ENCODE results near the gene KANK2. TPM values are rescaled to one million over a fixed set of nuclear protein-coding genes. Genes with fewer than 3 reads are reported as not detected.
"Not testable (repeated sequence)": the region's sequence is repeated elsewhere in the genome, so short reads cannot be mapped to it uniquely, and the experiment has no call there.

KANK2 gene
- total RNA-seq, 1 experiment from 2014 or later = 17.6 TPM

DNA sequence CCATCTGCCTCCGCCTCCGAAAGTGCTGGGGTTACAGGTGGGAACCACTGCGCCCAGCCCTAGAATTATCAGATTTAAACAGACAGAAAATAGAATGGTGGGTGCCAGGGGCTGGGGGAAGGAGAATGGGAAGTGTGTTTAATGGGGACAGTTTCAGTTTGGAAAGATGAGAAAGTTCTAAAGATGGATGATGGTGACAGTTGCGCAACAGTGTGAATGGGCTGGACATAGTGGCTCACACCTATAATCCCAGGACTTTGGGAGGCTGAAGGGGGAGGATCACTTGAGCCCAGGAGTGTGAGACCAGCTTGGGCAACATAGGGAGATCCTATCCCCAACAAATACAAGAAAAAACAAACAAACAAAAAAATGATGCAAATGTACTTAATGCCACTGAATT lies 15.9 kb downstream of the KANK2 start:
- Mint-ChIP-seq H3K9me3 (ENCODE audit: unreplicated experiment) (no peaks in the 10 kb centered on the region), H3K36me3 (ENCODE audit: insufficient read depth, unreplicated experiment) (peaks cover 6% of the 10 kb centered on the region), H3K27me3 (ENCODE audit: insufficient read depth, unreplicated experiment) (no peaks in the 10 kb centered on the region), H3K4me3 (ENCODE audit: unreplicated experiment) (no peak overlapping the region), H3K4me1 (ENCODE audit: low read depth, unreplicated experiment) (no peaks in the 10 kb centered on the region), H3K27ac (ENCODE audit: unreplicated experiment) (no peak overlapping the region)
- BruUV-seq (replicated peaks) = no TSS peak
- ChIA-PET POLR2A (no interaction called here), CTCF (no interaction called here)
- no peaks in the 10 kb centered on the region for H3K27me3 ChIP-seq (replicated peaks; ENCODE audit: control insufficient read depth, insufficient read depth, low read length)
- H3K4me3 ChIP-seq (ENCODE audit: low read depth, low read length) = no peak overlapping the region
- H3K9me3 ChIP-seq = no peaks in the 10 kb centered on the region; the same call in 1 of the 2 replicates
- no peaks in the 10 kb centered on the region for H3K4me1 ChIP-seq
- H3K36me3 ChIP-seq (ENCODE audit: control insufficient read depth, insufficient read depth, low read length) = no peaks in the 10 kb centered on the region
- DNase-seq = no peak
- intact Hi-C loops (cut with micrococcal nuclease; ENCODE audit: unreplicated experiment) = no loop called here
- no peak for TF ChIP-seq CTCF (IDR thresholded peaks at IDR 0.05; ENCODE audit: insufficient read depth in 1 of 2, low read depth in 1 of 2, low read length in 1 of 2, severe bottlenecking in 1 of 2, unreplicated experiment in 1 of 2)

GRCh38 chr19:11180975-11181374 lies 16.4 kb downstream of the KANK2 start:
- BruUV-seq (replicated peaks); intact Hi-C loops (cut with micrococcal nuclease; ENCODE audit: unreplicated experiment); H3K36me3 Mint-ChIP-seq (ENCODE audit: insufficient read depth, unreplicated experiment): not testable (repeated sequence)

DNA sequence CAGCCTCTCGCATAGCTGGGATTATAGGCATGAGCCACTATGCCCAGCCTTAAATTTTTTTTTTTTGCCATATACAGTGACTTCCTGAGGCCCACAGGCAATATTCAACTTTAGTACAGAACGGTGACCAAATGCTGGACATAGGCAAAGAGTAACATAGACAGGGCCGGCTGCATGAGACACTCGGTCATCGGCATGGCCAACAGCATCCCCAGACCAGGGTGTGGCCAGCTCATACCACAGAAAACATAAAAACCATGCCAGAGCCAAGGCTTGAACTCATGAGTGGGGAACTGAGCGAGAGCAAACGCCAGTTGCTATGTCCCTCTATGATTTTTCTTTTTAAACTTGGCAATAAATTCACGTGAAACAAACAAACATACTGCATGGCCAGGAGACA lies 17.0 kb downstream of the KANK2 start:
- Mint-ChIP-seq H3K9me3 (ENCODE audit: unreplicated experiment) (no peaks in the 10 kb centered on the region), H3K36me3 (ENCODE audit: insufficient read depth, unreplicated experiment) (peaks cover 5% of the 10 kb centered on the region), H3K4me3 (ENCODE audit: unreplicated experiment) (no peak overlapping the region), H3K27me3 (ENCODE audit: insufficient read depth, unreplicated experiment) (no peaks in the 10 kb centered on the region), H3K4me1 (ENCODE audit: low read depth, unreplicated experiment) (no peaks in the 10 kb centered on the region), H3K27ac (ENCODE audit: unreplicated experiment) (no peak overlapping the region)
- TF ChIP-seq CTCF (IDR thresholded peaks at IDR 0.05; ENCODE audit: insufficient read depth in 1 of 2, low read depth in 1 of 2, low read length in 1 of 2, severe bottlenecking in 1 of 2, unreplicated experiment in 1 of 2) = no peak
- CTCF ChIA-PET = no interaction called here
- POLR2A ChIA-PET = no interaction called here
- DNase-seq = no peak
- no peaks in the 10 kb centered on the region for H3K27me3 ChIP-seq (replicated peaks; ENCODE audit: control insufficient read depth, insufficient read depth, low read length)
- intact Hi-C loops (cut with micrococcal nuclease; ENCODE audit: unreplicated experiment) = no loop called here
- H3K4me1 ChIP-seq = no peaks in the 10 kb centered on the region
- no peaks in the 10 kb centered on the region; the same call in 1 of the 2 replicates for H3K9me3 ChIP-seq
- no peaks in the 10 kb centered on the region for H3K36me3 ChIP-seq (ENCODE audit: control insufficient read depth, insufficient read depth, low read length)
- BruUV-seq (replicated peaks) = no TSS peak
- H3K4me3 ChIP-seq (ENCODE audit: low read depth, low read length) = no peak overlapping the region

More at GRCh38 chr19:11180975-11181374, 16.4 kb downstream of the KANK2 start:
- POLR2A ChIA-PET; H3K4me1 ChIP-seq; H3K4me1 Mint-ChIP-seq (ENCODE audit: low read depth, unreplicated experiment); DNase-seq; CTCF ChIA-PET; H3K9me3 Mint-ChIP-seq (ENCODE audit: unreplicated experiment); H3K9me3 ChIP-seq; H3K4me3 ChIP-seq (ENCODE audit: low read depth, low read length); H3K27me3 ChIP-seq (replicated peaks; ENCODE audit: control insufficient read depth, insufficient read depth, low read length); H3K4me3 Mint-ChIP-seq (ENCODE audit: unreplicated experiment); H3K27me3 Mint-ChIP-seq (ENCODE audit: insufficient read depth, unreplicated experiment); H3K36me3 ChIP-seq (ENCODE audit: control insufficient read depth, insufficient read depth, low read length); H3K27ac Mint-ChIP-seq (ENCODE audit: unreplicated experiment): not testable (repeated sequence)

DNA sequence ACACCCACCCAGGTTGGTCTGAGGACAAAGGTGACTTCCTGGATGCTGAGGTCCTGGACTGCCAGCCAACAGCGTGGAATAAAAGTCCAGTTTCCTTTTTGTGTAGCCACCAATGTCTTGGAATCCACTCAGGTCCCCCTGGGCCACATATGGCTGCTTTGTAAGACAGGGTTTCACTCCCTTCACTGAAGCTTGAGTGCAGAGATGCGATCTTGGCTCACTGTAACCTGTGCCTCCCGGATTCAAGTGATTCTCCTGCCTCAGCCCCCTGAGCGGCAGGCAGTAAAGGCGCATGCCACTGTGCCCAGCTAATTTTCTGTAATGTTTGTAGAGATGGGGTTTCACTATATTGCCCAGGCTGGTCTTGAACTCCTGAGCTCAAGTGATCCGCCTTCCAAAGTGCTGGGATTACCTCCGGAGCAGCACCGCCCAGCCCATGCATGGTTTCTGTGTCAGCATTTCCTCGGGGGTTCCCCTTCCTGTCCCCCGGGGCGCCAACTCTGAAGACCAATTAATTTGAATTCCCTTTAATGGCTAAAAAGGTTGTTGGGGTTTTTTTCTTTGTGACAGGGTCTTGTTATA lies 17.5 kb downstream of the KANK2 start:
- Mint-ChIP-seq H3K36me3 (ENCODE audit: insufficient read depth, unreplicated experiment) (peaks cover 5% of the 10 kb centered on the region), H3K27ac (ENCODE audit: unreplicated experiment) (no peak overlapping the region), H3K4me3 (ENCODE audit: unreplicated experiment) (no peak overlapping the region), H3K9me3 (ENCODE audit: unreplicated experiment) (no peaks in the 10 kb centered on the region), H3K27me3 (ENCODE audit: insufficient read depth, unreplicated experiment) (no peaks in the 10 kb centered on the region), H3K4me1 (ENCODE audit: low read depth, unreplicated experiment) (no peaks in the 10 kb centered on the region)
- Histone ChIP-seq H3K27me3 (replicated peaks; ENCODE audit: control insufficient read depth, insufficient read depth, low read length) (no peaks in the 10 kb centered on the region), H3K4me3 (ENCODE audit: low read depth, low read length) (no peak overlapping the region), H3K9me3 (no peaks in the 10 kb centered on the region; the same call in 1 of the 2 replicates), H3K4me1 (no peaks in the 10 kb centered on the region), H3K36me3 (ENCODE audit: control insufficient read depth, insufficient read depth, low read length) (no peaks in the 10 kb centered on the region)
- no peak for DNase-seq
- TF ChIP-seq CTCF (IDR thresholded peaks at IDR 0.05; ENCODE audit: insufficient read depth in 1 of 2, low read depth in 1 of 2, low read length in 1 of 2, severe bottlenecking in 1 of 2, unreplicated experiment in 1 of 2) = no peak
- ChIA-PET CTCF (no interaction called here), POLR2A (no interaction called here)
- BruUV-seq (replicated peaks) = no TSS peak
- intact Hi-C loops (cut with micrococcal nuclease; ENCODE audit: unreplicated experiment) = no loop called here

- POLR2A ChIA-PET; H3K27ac Mint-ChIP-seq (ENCODE audit: unreplicated experiment); H3K4me3 Mint-ChIP-seq (ENCODE audit: unreplicated experiment); intact Hi-C loops (cut with micrococcal nuclease; ENCODE audit: unreplicated experiment); BruUV-seq (replicated peaks); H3K9me3 Mint-ChIP-seq (ENCODE audit: unreplicated experiment); H3K36me3 Mint-ChIP-seq (ENCODE audit: insufficient read depth, unreplicated experiment); DNase-seq; H3K27me3 ChIP-seq (replicated peaks; ENCODE audit: control insufficient read depth, insufficient read depth, low read length); H3K36me3 ChIP-seq (ENCODE audit: control insufficient read depth, insufficient read depth, low read length); H3K4me3 ChIP-seq (ENCODE audit: low read depth, low read length); H3K9me3 ChIP-seq; CTCF ChIA-PET; H3K27me3 Mint-ChIP-seq (ENCODE audit: insufficient read depth, unreplicated experiment); H3K4me1 ChIP-seq; H3K4me1 Mint-ChIP-seq (ENCODE audit: low read depth, unreplicated experiment): not testable (repeated sequence)
Measured at GRCh38 chr19:11179145-11179465, 18.2 kb downstream of the KANK2 start.
